Measurements from ENCODE around the gene ROCK2.

DNA sequence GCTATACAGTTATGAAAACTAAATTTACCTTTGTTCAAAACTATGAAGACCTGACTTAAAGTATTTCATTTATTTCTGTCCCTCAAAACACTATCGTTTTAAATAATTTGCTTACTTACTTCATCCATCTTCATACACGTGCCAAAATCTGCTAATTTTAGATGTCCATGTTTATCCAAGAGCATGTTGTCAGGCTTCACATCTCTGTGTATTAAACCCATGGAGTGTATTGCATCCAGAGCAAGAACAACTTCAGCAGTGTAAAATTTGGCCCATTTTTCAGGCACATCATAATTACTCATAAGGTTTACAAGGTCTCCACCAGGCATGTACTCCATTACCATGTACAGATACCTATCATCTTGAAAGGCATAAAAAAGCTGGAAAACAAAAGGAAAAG, 108.9 kb downstream of the ROCK2 start:
- TF ChIP-seq CTCF (IDR thresholded peaks at IDR 0.05) (no peak), POLR2A (IDR thresholded peaks at IDR 0.05; ENCODE audit: low read length) (no peak), EP300 (IDR thresholded peaks at IDR 0.05) (no peak), MAFK (IDR thresholded peaks at IDR 0.05; ENCODE audit: partially characterized antibody) (no peak), JUN (IDR thresholded peaks at IDR 0.05) (no peak), HDAC2 (IDR thresholded peaks at IDR 0.05) (no peak), MYC (IDR thresholded peaks at IDR 0.05; ENCODE audit: borderline replicate concordance, low read length) (no peak), E2F6 (IDR thresholded peaks at IDR 0.05; ENCODE audit: borderline replicate concordance, low read depth) (no peak), RAD21 (conservative IDR thresholded peaks at IDR 0.05 in 1 of 2, IDR thresholded peaks at IDR 0.05 in 1 of 2) (no peak), ESRRA (IDR thresholded peaks at IDR 0.05; ENCODE audit: borderline replicate concordance, low read length) (no peak), ZNF302 (CRISPR knock-in tag; IDR thresholded peaks at IDR 0.05) (no peak), BHLHE40 (IDR thresholded peaks at IDR 0.05; ENCODE audit: low read depth, low read length) (no peak)
